ENCODE measurements around the gene SETBP1.
A peak's percentile ranks its signal among the peaks of the same experiment; 100 is the strongest.

SETBP1 gene

GRCh38 chr18:45046228-45046627, 365.5 kb downstream of the SETBP1 start:
- Histone ChIP-seq H3K27me3 (ENCODE audit: control insufficient read depth, insufficient read depth, low read length) (no peaks in the 10 kb centered on the region), H3K4me1 (ENCODE audit: control insufficient read depth, insufficient read depth, low read length) (peaks cover 23% of the 10 kb centered on the region), H3K9ac (ENCODE audit: low read depth, low read length) (no peak overlapping the region)

GRCh38 chr18:45046961-45047360, 366.3 kb downstream of the SETBP1 start:
- no peaks in the 10 kb centered on the region for H3K36me3 ChIP-seq (ENCODE audit: insufficient read depth, low read length)
- H3K9me3 ChIP-seq (replicated peaks; ENCODE audit: low read length): no peaks in the 10 kb centered on the region
- H3K4me2 ChIP-seq (ENCODE audit: low read length): no peak overlapping the region
- no peak overlapping the region for H3K4me3 ChIP-seq (ENCODE audit: low read length)
- H3K4me1 ChIP-seq (ENCODE audit: control insufficient read depth, insufficient read depth, low read length): peaks cover 30% of the 10 kb centered on the region
- no peaks in the 10 kb centered on the region for H3K27me3 ChIP-seq (ENCODE audit: control insufficient read depth, insufficient read depth, low read length)
- no peak overlapping the region for H3K9ac ChIP-seq (ENCODE audit: low read depth, low read length)

More at GRCh38 chr18:45046228-45046627, 365.5 kb downstream of the SETBP1 start:
- no peaks in the 10 kb centered on the region for H3K9me3 ChIP-seq (replicated peaks; ENCODE audit: low read length)
- H3K4me3 ChIP-seq (ENCODE audit: low read length): no peak overlapping the region
- no peaks in the 10 kb centered on the region for H3K36me3 ChIP-seq (ENCODE audit: insufficient read depth, low read length)
- no peak overlapping the region for H3K4me2 ChIP-seq (ENCODE audit: low read length)

- Histone ChIP-seq H3K9ac (ENCODE audit: low read depth, low read length) (no peak overlapping the region), H3K4me2 (ENCODE audit: low read length) (peak overlapping the region; percentile 19), H3K27me3 (ENCODE audit: control insufficient read depth, insufficient read depth, low read length) (no peaks in the 10 kb centered on the region), H3K36me3 (ENCODE audit: insufficient read depth, low read length) (no peaks in the 10 kb centered on the region), H3K4me3 (ENCODE audit: low read length) (no peak overlapping the region), H3K4me1 (ENCODE audit: control insufficient read depth, insufficient read depth, low read length) (peaks cover 30% of the 10 kb centered on the region), H3K9me3 (replicated peaks; ENCODE audit: low read length) (no peaks in the 10 kb centered on the region)
These were observed 369.1 kb downstream of the SETBP1 start for GRCh38 chr18:45049578-45050319.

- Histone ChIP-seq H3K36me3 (ENCODE audit: insufficient read depth, low read length) (no peaks in the 10 kb centered on the region), H3K4me3 (ENCODE audit: low read length) (no peak overlapping the region), H3K4me1 (ENCODE audit: control insufficient read depth, insufficient read depth, low read length) (peaks cover 30% of the 10 kb centered on the region), H3K9me3 (replicated peaks; ENCODE audit: low read length) (no peaks in the 10 kb centered on the region), H3K27me3 (ENCODE audit: control insufficient read depth, insufficient read depth, low read length) (no peaks in the 10 kb centered on the region), H3K4me2 (ENCODE audit: low read length) (peak overlapping the region; percentile 16), H3K9ac (ENCODE audit: low read depth, low read length) (no peak overlapping the region)
These were observed 370.3 kb downstream of the SETBP1 start for GRCh38 chr18:45050712-45051601.

- H3K9ac ChIP-seq (ENCODE audit: low read depth, low read length): no peak overlapping the region
- H3K4me1 ChIP-seq (ENCODE audit: control insufficient read depth, insufficient read depth, low read length): peaks cover 28% of the 10 kb centered on the region
- H3K4me3 ChIP-seq (ENCODE audit: low read length): no peak overlapping the region
- H3K36me3 ChIP-seq (ENCODE audit: insufficient read depth, low read length): no peaks in the 10 kb centered on the region
- no peaks in the 10 kb centered on the region for H3K27me3 ChIP-seq (ENCODE audit: control insufficient read depth, insufficient read depth, low read length)
- H3K9me3 ChIP-seq (replicated peaks; ENCODE audit: low read length): no peaks in the 10 kb centered on the region
- H3K4me2 ChIP-seq (ENCODE audit: low read length): no peak overlapping the region
These were observed 373.9 kb downstream of the SETBP1 start for GRCh38 chr18:45054636-45055035.

- H3K9ac ChIP-seq (ENCODE audit: low read depth, low read length): no peak overlapping the region
- H3K4me3 ChIP-seq (ENCODE audit: low read length): no peak overlapping the region
- peaks cover 25% of the 10 kb centered on the region for H3K4me1 ChIP-seq (ENCODE audit: control insufficient read depth, insufficient read depth, low read length)
- no peak overlapping the region for H3K4me2 ChIP-seq (ENCODE audit: low read length)
- H3K9me3 ChIP-seq (replicated peaks; ENCODE audit: low read length): no peaks in the 10 kb centered on the region
- no peaks in the 10 kb centered on the region for H3K36me3 ChIP-seq (ENCODE audit: insufficient read depth, low read length)
- no peaks in the 10 kb centered on the region for H3K27me3 ChIP-seq (ENCODE audit: control insufficient read depth, insufficient read depth, low read length)
These were observed 375.1 kb downstream of the SETBP1 start for GRCh38 chr18:45055811-45056210.

GRCh38 chr18:45056926-45057325, 376.2 kb downstream of the SETBP1 start:
- Histone ChIP-seq H3K36me3 (ENCODE audit: insufficient read depth, low read length) (no peaks in the 10 kb centered on the region), H3K4me3 (ENCODE audit: low read length) (no peak overlapping the region), H3K27me3 (ENCODE audit: control insufficient read depth, insufficient read depth, low read length) (no peaks in the 10 kb centered on the region), H3K4me2 (ENCODE audit: low read length) (no peak overlapping the region), H3K9me3 (replicated peaks; ENCODE audit: low read length) (no peaks in the 10 kb centered on the region), H3K4me1 (ENCODE audit: control insufficient read depth, insufficient read depth, low read length) (peaks cover 14% of the 10 kb centered on the region), H3K9ac (ENCODE audit: low read depth, low read length) (no peak overlapping the region)

- H3K4me2 ChIP-seq (ENCODE audit: low read length): no peak overlapping the region
- H3K36me3 ChIP-seq (ENCODE audit: insufficient read depth, low read length): no peaks in the 10 kb centered on the region
- no peak overlapping the region for H3K4me3 ChIP-seq (ENCODE audit: low read length)
- H3K4me1 ChIP-seq (ENCODE audit: control insufficient read depth, insufficient read depth, low read length): peaks cover 14% of the 10 kb centered on the region
- H3K9me3 ChIP-seq (replicated peaks; ENCODE audit: low read length): no peaks in the 10 kb centered on the region
- H3K27me3 ChIP-seq (ENCODE audit: control insufficient read depth, insufficient read depth, low read length): no peaks in the 10 kb centered on the region
- H3K9ac ChIP-seq (ENCODE audit: low read depth, low read length): no peak overlapping the region
These were observed 377.4 kb downstream of the SETBP1 start for GRCh38 chr18:45057955-45058600.

- Histone ChIP-seq H3K27me3 (ENCODE audit: control insufficient read depth, insufficient read depth, low read length) (no peaks in the 10 kb centered on the region), H3K4me2 (ENCODE audit: low read length) (peak overlapping the region; percentile 34), H3K4me1 (ENCODE audit: control insufficient read depth, insufficient read depth, low read length) (peaks cover 14% of the 10 kb centered on the region), H3K9ac (ENCODE audit: low read depth, low read length) (no peak overlapping the region), H3K4me3 (ENCODE audit: low read length) (no peak overlapping the region), H3K9me3 (replicated peaks; ENCODE audit: low read length) (no peaks in the 10 kb centered on the region), H3K36me3 (ENCODE audit: insufficient read depth, low read length) (no peaks in the 10 kb centered on the region)
These were observed 379.0 kb downstream of the SETBP1 start for GRCh38 chr18:45059695-45060094.

- no peaks in the 10 kb centered on the region for H3K9me3 ChIP-seq (replicated peaks; ENCODE audit: low read length)
- H3K4me3 ChIP-seq (ENCODE audit: low read length): no peak overlapping the region
- no peaks in the 10 kb centered on the region for H3K27me3 ChIP-seq (ENCODE audit: control insufficient read depth, insufficient read depth, low read length)
- H3K4me1 ChIP-seq (ENCODE audit: control insufficient read depth, insufficient read depth, low read length): peaks cover 14% of the 10 kb centered on the region
- no peaks in the 10 kb centered on the region for H3K36me3 ChIP-seq (ENCODE audit: insufficient read depth, low read length)
- peak overlapping the region; percentile 34 for H3K4me2 ChIP-seq (ENCODE audit: low read length)
- H3K9ac ChIP-seq (ENCODE audit: low read depth, low read length): no peak overlapping the region
These were observed 379.4 kb downstream of the SETBP1 start for GRCh38 chr18:45060102-45060501.

GRCh38 chr18:45061359-45061758, 380.7 kb downstream of the SETBP1 start:
- no peaks in the 10 kb centered on the region for H3K27me3 ChIP-seq (ENCODE audit: control insufficient read depth, insufficient read depth, low read length)
- no peak overlapping the region for H3K4me2 ChIP-seq (ENCODE audit: low read length)
- H3K36me3 ChIP-seq (ENCODE audit: insufficient read depth, low read length): no peaks in the 10 kb centered on the region
- H3K4me1 ChIP-seq (ENCODE audit: control insufficient read depth, insufficient read depth, low read length): peaks cover 14% of the 10 kb centered on the region
- H3K4me3 ChIP-seq (ENCODE audit: low read length): no peak overlapping the region
- H3K9ac ChIP-seq (ENCODE audit: low read depth, low read length): no peak overlapping the region
- H3K9me3 ChIP-seq (replicated peaks; ENCODE audit: low read length): no peaks in the 10 kb centered on the region

All from skeletal muscle satellite cell (primary cell).